SK-N-SH (cell line): Measurements from ENCODE around the gene WWC2. TPM values are rescaled to one million over a fixed set of nuclear protein-coding genes. Genes with fewer than 3 reads are reported as not detected.

ENCODE experiments used
- CTCF ChIA-PET: fragments of 300-600, 350-600 bp; formaldehyde crosslinking; extraction: SDS; loops from one replicate; lab custom pipeline; 2021; lab: Yijun Ruan, JAX
- POLR2A ChIA-PET: fragments of 350-600 bp; sonication (Branson Sonifier 250); formaldehyde crosslinking; extraction: SDS; loops from one replicate; lab custom pipeline; 2020; ENCODE audit warnings: antibody characterized with exemption, inconsistent platforms; lab: Yijun Ruan, JAX
- DNase-seq: peaks from one replicate; pipeline ENCODE4 v3.0.0; 2012
- H2AFZ ChIP-seq: fragments of 200-600 bp; sonication (generic); 2 replicates; pipeline ENCODE4 v1.8.1; 2016; ENCODE audit warnings: antibody characterized with exemption, mild to moderate bottlenecking, low read depth
- H3F3A ChIP-seq: fragments of 200-600 bp; sonication (generic); replicated peaks from 2 replicates; pipeline ENCODE3; 2016; ENCODE audit warnings: antibody characterized with exemption, mild to moderate bottlenecking; ENCODE audit not compliant: insufficient read depth
- H3K27ac ChIP-seq, 2 experiments: fragments of 200-500 bp in 1 of 2; fragments of 200-600 bp in 1 of 2; sonication (Bioruptor generic) in 1 of 2; sonication (generic), shearing (Covaris generic) in 1 of 2; 2 replicates each; pipeline versions ENCODE4 v1.5.1 to v1.6.1; 2014 to 2016; ENCODE audit warnings: low read depth in 2 of 2, inconsistent platforms in 1 of 2, low read length in 1 of 2, mild to moderate bottlenecking in 1 of 2, mixed read lengths in 1 of 2
- H3K27me3 ChIP-seq: fragments of 200-600 bp; sonication (generic), shearing (Covaris generic); 2 replicates; pipeline ENCODE4 v1.6.1; 2016; ENCODE audit warnings: mixed run types; ENCODE audit not compliant: insufficient read depth
- H3K36me3 ChIP-seq, 2 experiments: fragments of 200-500 bp in 1 of 2; fragments of 200-600 bp in 1 of 2; sonication (Bioruptor generic) in 1 of 2; sonication (generic) in 1 of 2; replicated peaks in 1 of 2; 2 replicates each; pipeline versions ENCODE3 to v1.5.1; 2014 to 2016; ENCODE audit warnings: low read length in 1 of 2, mild to moderate bottlenecking in 1 of 2; ENCODE audit not compliant: insufficient read depth in 2 of 2, control insufficient read depth in 1 of 2
- H3K4me1 ChIP-seq, 2 experiments: fragments of 200-500 bp in 1 of 2; fragments of 200-600 bp in 1 of 2; sonication (Bioruptor generic) in 1 of 2; sonication (generic), shearing (Covaris generic) in 1 of 2; 2 replicates each; pipeline versions ENCODE4 v1.5.1 to v1.6.1; 2014 to 2016; ENCODE audit warnings: low read depth in 1 of 2, low read length in 1 of 2, mixed run types in 1 of 2; ENCODE audit not compliant: insufficient read depth in 2 of 2, control insufficient read depth in 1 of 2
- H3K4me2 ChIP-seq: fragments of 200-600 bp; sonication (generic), shearing (Covaris generic); 2 replicates; pipeline ENCODE4 v1.6.1; 2017; ENCODE audit warnings: mixed run types
- H3K4me3 ChIP-seq, 2 experiments: fragments of 200-500 bp in 1 of 2; fragments of 200-600 bp in 1 of 2; sonication (Bioruptor generic) in 1 of 2; sonication (generic), shearing (Covaris generic) in 1 of 2; 2 replicates each; pipeline versions ENCODE4 v1.5.1 to v1.8.1; 2014 to 2016; ENCODE audit warnings: low read depth in 2 of 2, inconsistent platforms in 1 of 2, low read length in 1 of 2, mild to moderate bottlenecking in 1 of 2, mixed read lengths in 1 of 2, moderate library complexity in 1 of 2
- H3K79me2 ChIP-seq: fragments of 200-600 bp; sonication (generic); 2 replicates; pipeline ENCODE4 v1.8.1; 2017; ENCODE audit warnings: mild to moderate bottlenecking; ENCODE audit not compliant: insufficient read depth
- H3K9ac ChIP-seq: fragments of 200-600 bp; sonication (generic); 2 replicates; pipeline ENCODE4 v1.6.1; 2017; ENCODE audit warnings: mixed run types
- H3K9me2 ChIP-seq: fragments of 200-600 bp; sonication (generic); 2 replicates; pipeline ENCODE4 v1.6.1; 2017; ENCODE audit warnings: mixed run types
- H3K9me3 ChIP-seq: fragments of 200-600 bp; sonication (generic); 2 replicates; pipeline ENCODE4 v1.6.1; 2017; ENCODE audit warnings: mixed run types, mild to moderate bottlenecking, moderate library complexity
- H4K20me1 ChIP-seq: fragments of 200-600 bp; sonication (generic); 2 replicates; pipeline ENCODE4 v1.6.1; 2017; ENCODE audit warnings: mild to moderate bottlenecking, mixed run types; ENCODE audit not compliant: insufficient read depth
- ELF1 ChIP-seq: IDR thresholded peaks from 2 replicates; pipeline ENCODE4 v1.4.0; 2012
- GABPA ChIP-seq: IDR thresholded peaks from 2 replicates; pipeline ENCODE4 v1.4.0; 2012; ENCODE audit warnings: low read depth, mild to moderate bottlenecking
- IRF3 ChIP-seq: fragments of 150-350 bp; IDR thresholded peaks from 2 replicates; pipeline ENCODE4 v1.6.1; 2016; ENCODE audit warnings: mild to moderate bottlenecking, low read depth, low read length
- JUND ChIP-seq: IDR thresholded peaks from 2 replicates; pipeline ENCODE4 v1.4.0; 2012
- MAX ChIP-seq: IDR thresholded peaks from 2 replicates; pipeline ENCODE4 v1.4.0; 2012; ENCODE audit warnings: low read depth
- RAD21 ChIP-seq: IDR thresholded peaks from 2 replicates; pipeline ENCODE4 v1.6.1; 2012; ENCODE audit warnings: mild to moderate bottlenecking, low read length
- RCOR1 ChIP-seq: fragments of 150-350 bp; IDR thresholded peaks from 2 replicates; pipeline ENCODE4 v1.6.1; 2017; ENCODE audit warnings: antibody characterized with exemption, low read length
- TEAD4 ChIP-seq: IDR thresholded peaks from 2 replicates; pipeline ENCODE4 v1.4.0; 2012; ENCODE audit warnings: mild to moderate bottlenecking, borderline replicate concordance; ENCODE audit not compliant: insufficient read depth
- USF2 ChIP-seq: fragments of 150-350 bp; IDR thresholded peaks from 2 replicates; pipeline ENCODE4 v1.6.1; 2017; ENCODE audit warnings: antibody characterized with exemption, low read length, low read depth, borderline replicate concordance
- ZBTB33 ChIP-seq: IDR thresholded peaks from 2 replicates; pipeline ENCODE4 v1.4.0; 2012; ENCODE audit warnings: low read depth, borderline replicate concordance
- WGBS: methylation state at CpG from one replicate; pipeline ENCODE4 v1.1.6; 2017; ENCODE audit warnings: low lambda C conversion rate; 5-methylcytosine and 5-hydroxymethylcytosine counted together
- polyA plus RNA-seq, 3 experiments: library from polyadenylated mRNA; depleted of rRNA; stranded (reverse); fragments of >200 nt; gene quantifications; 2 replicates each; pipeline ENCODE4 v1.2.3, GENCODE V29; 2012

Gene WWC2
- polyA plus RNA-seq, 1 of the 3 experiments (the other 2 are of a cell fraction), result 18.4 TPM

GRCh38 chr4:183053681-183054080 lies 45.4 kb upstream of the WWC2 start:
- CTCF ChIA-PET, result interaction anchor here (1.6 kb wide), 1 partner anchor 115 kb away, joined by 6 read pairs; no protein-coding TSS in a partner anchor

More at GRCh38 chr4:183053681-183054080, 45.4 kb upstream of the WWC2 start:
- no peak overlapping the region for H3K9ac ChIP-seq
- WGBS, result 0% methylated on average over 1 of the region's 1 CpG
- no peaks in the 10 kb centered on the region for H3F3A ChIP-seq
- H3K27me3 ChIP-seq, result no peaks in the 10 kb centered on the region; the same call in 1 of the 2 replicates
- TF ChIP-seq JUND (no peak), TEAD4 (no peak), RCOR1 (no peak), GABPA (no peak), ZBTB33 (no peak), IRF3 (no peak), ELF1 (no peak), USF2 (no peak), RAD21 (no peak), MAX (no peak)
- TF ChIP-seq, all 33 proteins: peak for 0
- no peak overlapping the region for H3K4me3 ChIP-seq
- no peaks in the 10 kb centered on the region for H3K36me3 ChIP-seq
- H3K9me2 ChIP-seq, result no peaks in the 10 kb centered on the region
- H3K4me2 ChIP-seq, result no peak overlapping the region
- no peak overlapping the region for H2AFZ ChIP-seq
- POLR2A ChIA-PET, result no interaction called here
- no peaks in the 10 kb centered on the region for H3K79me2 ChIP-seq
- no peak for DNase-seq
- H3K27ac ChIP-seq, result no peak overlapping the region
- no peaks in the 10 kb centered on the region for H3K9me3 ChIP-seq
- no peaks in the 10 kb centered on the region for H3K4me1 ChIP-seq
- no peaks in the 10 kb centered on the region for H4K20me1 ChIP-seq
